HepG2 (cell line): ENCODE measurements around the gene PCYOX1L. TPM values are rescaled to one million over a fixed set of nuclear protein-coding genes. Genes with fewer than 3 reads are reported as not detected.

Experiments used
- ATAC-seq: fragments of 200-7000 bp; cut with Tn5 transposase; 3 replicates; pipeline ENCODE4 v1.9.1; 2020; ENCODE audit warnings: mild to moderate bottlenecking, moderate library complexity
- BruUV-seq: library from RNA; stranded (reverse); fragments of 400-500 nt; replicated peaks from 2 replicates; lab custom pipeline; 2021; lab: Mats Ljungman, UMichigan
- CTCF ChIA-PET: fragments of 300-600 bp; formaldehyde crosslinking; extraction: SDS; loops from one replicate; lab custom pipeline; 2021; ENCODE audit warnings: low total read pairs, inconsistent platforms, low intra/inter-chr PET ratio; lab: Yijun Ruan, JAX
- POLR2A ChIA-PET: fragments of 350-600 bp; sonication (Branson Sonifier 250); formaldehyde crosslinking; loops from one replicate; lab custom pipeline; 2020; ENCODE audit warnings: antibody characterized with exemption, inconsistent platforms; lab: Yijun Ruan, JAX
- DNase-seq: peaks from one replicate; pipeline ENCODE4 v3.0.0-alpha.2; 2015; ENCODE audit warnings: low spot score
- FAIRE-seq: peaks from 3 replicates; lab custom pipeline; 2011; peaks lifted over from hg19 to GRCh38; lab: Jason Lieb, UNC
- H2AFZ ChIP-seq: one replicate; pipeline ENCODE4 v1.6.1; 2011; ENCODE audit warnings: low read length, inconsistent platforms
- H3K27ac ChIP-seq: fragments of 300-600 bp; 3 replicates; pipeline ENCODE4 v1.8.0; 2011; ENCODE audit warnings: mixed run types, mild to moderate bottlenecking, mixed read lengths, low read length, inconsistent platforms; ENCODE audit not compliant: insufficient read depth; ENCODE audit errors: extremely low read length
- H3K27me3 ChIP-seq, 2 experiments: fragments of 200-600 bp in 1 of 2; 2 replicates in 1 of 2; 3 replicates in 1 of 2; pipeline versions ENCODE4 v1.6.0 to v1.8.0; 2011; ENCODE audit warnings: low read length in 2 of 2, mild to moderate bottlenecking in 2 of 2, moderate library complexity in 2 of 2, inconsistent platforms in 1 of 2; ENCODE audit not compliant: insufficient read depth in 2 of 2, control insufficient read depth in 1 of 2
- H3K36me3 ChIP-seq, 2 experiments: fragments of 200-600 bp in 1 of 2; replicated peaks in 1 of 2; 2 replicates in 1 of 2; 3 replicates in 1 of 2; pipeline versions ENCODE4 v1.5.1 to v1.8.0; 2011; ENCODE audit warnings: low read length in 2 of 2, inconsistent platforms in 1 of 2; ENCODE audit not compliant: insufficient read depth in 2 of 2, control insufficient read depth in 1 of 2
- H3K4me1 ChIP-seq: 2 replicates; pipeline ENCODE4 v1.5.1; 2012; ENCODE audit warnings: low read length, inconsistent platforms; ENCODE audit not compliant: insufficient read depth
- H3K4me2 ChIP-seq: 2 replicates; pipeline ENCODE4 v1.6.0; 2011; ENCODE audit warnings: low read depth, low read length, inconsistent platforms
- H3K4me3 ChIP-seq, 3 experiments: fragments of 200-600 bp in 1 of 3; sonication (generic), shearing (Covaris generic) in 1 of 3; replicated peaks in 1 of 3; 2 replicates each; pipeline ENCODE4 v1.5.1; 2011 to 2016; ENCODE audit warnings: low read length in 3 of 3, inconsistent platforms in 2 of 3, low read depth in 2 of 3, mild to moderate bottlenecking in 2 of 3, control low read depth in 1 of 3, mixed read lengths in 1 of 3; ENCODE audit not compliant: insufficient read depth in 1 of 3
- H3K79me2 ChIP-seq: one replicate; pipeline ENCODE4 v1.6.1; 2011; ENCODE audit warnings: low read length, inconsistent platforms; ENCODE audit not compliant: insufficient read depth
- H3K9ac ChIP-seq: 2 replicates; pipeline ENCODE4 v1.6.0; 2011; ENCODE audit warnings: mild to moderate bottlenecking, low read depth, low read length, inconsistent platforms; ENCODE audit not compliant: insufficient read depth
- H3K9me3 ChIP-seq: 2 replicates; pipeline ENCODE4 v1.5.1; 2012; ENCODE audit warnings: mild to moderate bottlenecking, low read length
- H4K20me1 ChIP-seq: 2 replicates; pipeline ENCODE4 v1.6.0; 2011; ENCODE audit warnings: inconsistent platforms, mild to moderate bottlenecking, low read length, moderate library complexity; ENCODE audit not compliant: insufficient read depth
- ATF2 ChIP-seq: sonication (generic); formaldehyde crosslinking; IDR thresholded peaks from 2 replicates; pipeline ENCODE4 v1.4.0; 2020; ENCODE audit warnings: missing genetic modification reagents
- DRAP1 ChIP-seq: IDR thresholded peaks from 2 replicates; pipeline ENCODE4 v1.6.1; 2016; ENCODE audit warnings: missing genetic modification reagents, missing compliant biosample characterization
- GPN1 ChIP-seq: sonication (generic); formaldehyde crosslinking; IDR thresholded peaks from 2 replicates; pipeline ENCODE4 v1.5.1; 2020; ENCODE audit warnings: missing genetic modification reagents, borderline replicate concordance
- GRHL1 ChIP-seq: sonication (generic); formaldehyde crosslinking; conservative IDR thresholded peaks from 2 replicates; pipeline ENCODE4 v1.8.0; 2022; ENCODE audit warnings: missing genetic modification reagents
- HES4 ChIP-seq: sonication (generic); formaldehyde crosslinking; IDR thresholded peaks from 2 replicates; pipeline ENCODE4 v1.9.0; 2021; ENCODE audit warnings: mild to moderate bottlenecking, missing genetic modification reagents, borderline replicate concordance
- HNRNPL ChIP-seq: fragments of 200-400 bp; formaldehyde crosslinking; IDR thresholded peaks from 2 replicates; pipeline ENCODE4 v1.6.1; 2017; ENCODE audit warnings: mild to moderate bottlenecking, low read depth, low read length
- IRF9 ChIP-seq: sonication (generic); formaldehyde crosslinking; IDR thresholded peaks from 2 replicates; pipeline ENCODE4 v1.8.0; 2022; ENCODE audit warnings: missing genetic modification reagents, mild to moderate bottlenecking, borderline replicate concordance
- KAT8 ChIP-seq: IDR thresholded peaks from 2 replicates; pipeline ENCODE4 v1.6.1; 2016; ENCODE audit warnings: missing genetic modification reagents, missing compliant biosample characterization
- MAFK ChIP-seq, 2 experiments: IDR thresholded peaks in 1 of 2; conservative IDR thresholded peaks in 1 of 2; 2 replicates each; pipeline ENCODE4 v1.6.1; 2011; ENCODE audit warnings: improper control_type of control experiment in 2 of 2, low read length in 2 of 2
- MED13 ChIP-seq: sonication (generic); formaldehyde crosslinking; IDR thresholded peaks from 2 replicates; pipeline ENCODE4 v1.5.0; 2020; ENCODE audit warnings: missing genetic modification reagents
- PAWR ChIP-seq: sonication (generic); formaldehyde crosslinking; IDR thresholded peaks from 2 replicates; pipeline ENCODE4 v1.4.0; 2020; ENCODE audit warnings: missing genetic modification reagents, mild to moderate bottlenecking, borderline replicate concordance
- RBAK ChIP-seq: sonication (generic); formaldehyde crosslinking; IDR thresholded peaks from 2 replicates; pipeline ENCODE4 v1.5.1; 2020; ENCODE audit warnings: mild to moderate bottlenecking, missing genetic modification reagents
- RBFOX2 ChIP-seq: fragments of 200-400 bp; formaldehyde crosslinking; IDR thresholded peaks from 2 replicates; pipeline ENCODE4 v1.6.1; 2017; ENCODE audit warnings: low read depth, mild to moderate bottlenecking, low read length
- RFXANK ChIP-seq: IDR thresholded peaks from 2 replicates; pipeline ENCODE4 v1.6.1; 2016
- TFE3 ChIP-seq: IDR thresholded peaks from 2 replicates; pipeline ENCODE4 v1.6.1; 2016
- ZBTB26 ChIP-seq: IDR thresholded peaks from 2 replicates; pipeline ENCODE4 v1.6.1; 2016; ENCODE audit warnings: missing compliant biosample characterization, missing genetic modification reagents, borderline replicate concordance
- ZNF333 ChIP-seq: sonication (generic); formaldehyde crosslinking; IDR thresholded peaks from 2 replicates; pipeline ENCODE4 v1.4.0; 2020; ENCODE audit warnings: mild to moderate bottlenecking, missing genetic modification reagents, borderline replicate concordance
- ZNF383 ChIP-seq: sonication (generic); formaldehyde crosslinking; IDR thresholded peaks from 2 replicates; pipeline ENCODE4 v1.4.0; 2020; ENCODE audit warnings: missing genetic modification reagents, mild to moderate bottlenecking, borderline replicate concordance
- WGBS: methylation state at CpG from one replicate; pipeline ENCODE4 v1.1.6; 2017; ENCODE audit warnings: low lambda C conversion rate; 5-methylcytosine and 5-hydroxymethylcytosine counted together
- in situ Hi-C: cut with HindIII; loops from 2 replicates; pipeline ENCODE4 v1.10.0; 2017; ENCODE audit warnings: low pct_unique_long_range_greater_than_20kb; ENCODE audit not compliant: extremely low pct_ligation_motif_present
- intact Hi-C: fragments of 100-400 bp; cut with micrococcal nuclease; formaldehyde crosslinking; loops from one replicate; pipeline ENCODE4 v1.10.0; 2022; ENCODE audit not compliant: unreplicated experiment
- polyA plus RNA-seq, 8 experiments: library from polyadenylated mRNA; depleted of rRNA in 3 of 8; stranded (reverse) in 7 of 8; unstranded in 1 of 8; fragments of >200 nt; fragmentation: Illumina TruSeq in 4 of 8; extraction: Trizol in 4 of 8; gene quantifications; 2 replicates each; pipeline versions ENCODE4 v1.2.1 to v1.2.3, GENCODE V29; 2011 to 2016; ENCODE audit warnings: low read depth in 4 of 8, missing spikeins in 1 of 8, mixed read lengths in 1 of 8; ENCODE audit not compliant: insufficient read depth in 1 of 8
- total RNA-seq, 5 experiments: library from RNA; depleted of rRNA; stranded (reverse); fragments of >200 nt; fragmentation: Illumina TruSeq; extraction: Trizol; gene quantifications; 2 replicates each; pipeline ENCODE4 v1.2.3, GENCODE V29; 2016; ENCODE audit warnings: low read depth in 1 of 5

PCYOX1L gene
- total and polyA plus RNA-seq, 2 of the 13 experiments (the other 11 are each of a cell fraction or from before 2014, with no cell fraction given) = 1.00 to 3.7 TPM

GRCh38 chr5:149314571-149315111 is 43.2 kb upstream of the PCYOX1L start:
- Histone ChIP-seq H3K27me3 (no peaks in the 10 kb centered on the region; a peak in 1 of 5 replicates), H2AFZ (no peak overlapping the region), H3K4me3 (no peak overlapping the region), H3K4me2 (no peak overlapping the region), H3K79me2 (no peaks in the 10 kb centered on the region), H3K36me3 (no peaks in the 10 kb centered on the region), H3K9ac (no peak overlapping the region), H3K4me1 (peaks cover 8% of the 10 kb centered on the region), H3K27ac (no peak overlapping the region), H4K20me1 (no peaks in the 10 kb centered on the region), H3K9me3 (no peaks in the 10 kb centered on the region)
- POLR2A ChIA-PET = no interaction called here
- TF ChIP-seq RBAK = no peak
- no peak for TF ChIP-seq GPN1 (CRISPR knock-in tag)
- TF ChIP-seq HNRNPL = no peak
- no peak for TF ChIP-seq RBFOX2
- no peak for TF ChIP-seq ZBTB26
- no peak for TF ChIP-seq TFE3 (CRISPR knock-in tag)
- TF ChIP-seq ZNF333 = no peak
- no peak for TF ChIP-seq ZNF383 (CRISPR knock-in tag)
- no peak for TF ChIP-seq MED13 (CRISPR knock-in tag)
- no peak for TF ChIP-seq ATF2 (CRISPR knock-in tag)
- TF ChIP-seq RFXANK = no peak
- no peak for TF ChIP-seq HES4 (CRISPR knock-in tag)
- TF ChIP-seq PAWR (CRISPR knock-in tag) = no peak
- TF ChIP-seq GRHL1 (CRISPR knock-in tag) = no peak
- TF ChIP-seq DRAP1 = no peak
- TF ChIP-seq IRF9 (CRISPR knock-in tag) = no peak
- no peak for TF ChIP-seq MAFK (conservative IDR thresholded peaks at IDR 0.05 in 1 of 2, IDR thresholded peaks at IDR 0.05 in 1 of 2; ENCODE audit: low read length in 2 of 2)
- TF ChIP-seq KAT8 (CRISPR knock-in tag) = no peak
- no peak for FAIRE-seq
- intact Hi-C loops = no loop called here
- no peak for ATAC-seq
- no TSS peak for BruUV-seq
- DNase-seq = no peak
- CTCF ChIA-PET = no interaction called here
- WGBS = 79% methylated on average over 4 of the region's 4 CpGs
- in situ Hi-C loops = no loop called here
